Measurements from ENCODE around the gene RRP1. TPM values are rescaled to one million over a fixed set of nuclear protein-coding genes. Genes with fewer than 3 reads are reported as not detected.

Gene RRP1
- total RNA-seq, 1 experiment from 2014 or later: 53.9 TPM

DNA sequence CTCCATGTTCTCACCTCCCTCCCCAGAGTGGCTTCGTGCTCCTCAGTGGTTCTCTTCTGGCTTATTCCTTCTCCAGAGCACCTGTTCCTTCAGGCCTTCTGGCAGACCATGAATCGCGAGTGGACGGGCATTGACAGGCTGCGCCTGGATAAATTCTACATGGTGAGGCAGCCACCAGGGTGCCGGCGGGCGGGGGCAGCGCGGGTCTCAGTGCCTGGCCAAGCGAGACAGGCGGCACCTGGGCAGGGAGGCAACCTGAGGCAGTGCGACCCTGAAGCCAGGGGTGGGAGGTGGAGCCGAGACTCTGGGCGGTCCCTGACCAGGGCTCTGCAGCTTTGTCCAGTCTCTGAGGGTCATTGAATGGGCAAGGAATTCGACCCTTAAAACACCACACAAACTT lies 3.9 kb downstream of the RRP1 start:
- ChIA-PET CTCF (no interaction called here), RAD21 (ENCODE audit: low non-redundant PET in 1 of 2, low total read pairs in 2 of 2, uncharacterized antibody in 2 of 2, unreplicated experiment in 2 of 2) (no interaction called here), POLR2A (no interaction called here)
- H4K20me1 ChIP-seq (ENCODE audit: insufficient read depth): no peaks in the 10 kb centered on the region; the same call in 1 of the 2 replicates
- no peak for DNase-seq (ENCODE audit: low read depth, low spot score)
- no TSS peak for BruUV-seq (replicated peaks)
- H3K9ac ChIP-seq (ENCODE audit: low read length): no peak overlapping the region
- no peak for ATAC-seq
- H3K4me1 ChIP-seq (ENCODE audit: control insufficient read depth in 1 of 2, insufficient read depth in 2 of 2, low read length in 2 of 2): peaks cover 4 to 16% of the 10 kb centered on the region in 2 experiments; a peak in 3 of 4 replicates
- H3K9me2 ChIP-seq (ENCODE audit: insufficient read depth): no peaks in the 10 kb centered on the region
- H3K27ac ChIP-seq (ENCODE audit: low read depth, low read length): no peak overlapping the region
- peaks cover 79% of the 10 kb centered on the region for H3K79me2 ChIP-seq (ENCODE audit: insufficient read depth, low read length)
- no peak overlapping the region for H3K4me3 ChIP-seq (replicated peaks in 1 of 2; ENCODE audit: low read depth in 1 of 2, low read length in 2 of 2)
- no peaks in the 10 kb centered on the region for H3K9me3 ChIP-seq (ENCODE audit: control insufficient read depth in 1 of 2, insufficient read depth in 1 of 2, low read depth in 1 of 2, low read length in 2 of 2)
- H3K36me3 ChIP-seq (ENCODE audit: control insufficient read depth in 1 of 2, insufficient read depth in 2 of 2, low read length in 2 of 2): peaks cover 56 to 72% of the 10 kb centered on the region in 2 experiments
- intact Hi-C loops (cut with micrococcal nuclease): no loop called here
- no peak overlapping the region for H2AFZ ChIP-seq (ENCODE audit: low read depth, low read length, poor library complexity, severe bottlenecking)
- H3K27me3 ChIP-seq (ENCODE audit: insufficient read depth, low read length): no peaks in the 10 kb centered on the region
- TF ChIP-seq ZFX (IDR thresholded peaks at IDR 0.05) (no peak), SRF (IDR thresholded peaks at IDR 0.05; ENCODE audit: low read depth) (no peak), EZH2 (IDR thresholded peaks at IDR 0.05) (no peak), FOSL1 (IDR thresholded peaks at IDR 0.05; ENCODE audit: low read depth) (no peak), POLR2A (IDR thresholded peaks at IDR 0.05; ENCODE audit: borderline replicate concordance, extremely low read depth, insufficient read depth, insufficient read length) (no peak), TCF7L2 (IDR thresholded peaks at IDR 0.05; ENCODE audit: borderline replicate concordance, extremely low read depth, insufficient read depth, insufficient read length) (no peak), ELF1 (IDR thresholded peaks at IDR 0.05; ENCODE audit: borderline replicate concordance, low read depth) (no peak), ZBTB33 (IDR thresholded peaks at IDR 0.05; ENCODE audit: extremely low read depth, insufficient replicate concordance, low read length) (no peak)
- TF ChIP-seq, protein P1, sequence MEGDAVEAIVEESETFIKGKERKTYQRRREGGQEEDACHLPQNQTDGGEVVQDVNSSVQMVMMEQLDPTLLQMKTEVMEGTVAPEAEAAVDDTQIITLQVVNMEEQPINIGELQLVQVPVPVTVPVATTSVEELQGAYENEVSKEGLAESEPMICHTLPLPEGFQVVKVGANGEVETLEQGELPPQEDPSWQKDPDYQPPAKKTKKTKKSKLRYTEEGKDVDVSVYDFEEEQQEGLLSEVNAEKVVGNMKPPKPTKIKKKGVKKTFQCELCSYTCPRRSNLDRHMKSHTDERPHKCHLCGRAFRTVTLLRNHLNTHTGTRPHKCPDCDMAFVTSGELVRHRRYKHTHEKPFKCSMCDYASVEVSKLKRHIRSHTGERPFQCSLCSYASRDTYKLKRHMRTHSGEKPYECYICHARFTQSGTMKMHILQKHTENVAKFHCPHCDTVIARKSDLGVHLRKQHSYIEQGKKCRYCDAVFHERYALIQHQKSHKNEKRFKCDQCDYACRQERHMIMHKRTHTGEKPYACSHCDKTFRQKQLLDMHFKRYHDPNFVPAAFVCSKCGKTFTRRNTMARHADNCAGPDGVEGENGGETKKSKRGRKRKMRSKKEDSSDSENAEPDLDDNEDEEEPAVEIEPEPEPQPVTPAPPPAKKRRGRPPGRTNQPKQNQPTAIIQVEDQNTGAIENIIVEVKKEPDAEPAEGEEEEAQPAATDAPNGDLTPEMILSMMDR (IDR thresholded peaks at IDR 0.05 in 2 of 3, conservative IDR thresholded peaks at IDR 0.05 in 1 of 3; ENCODE audit: borderline replicate concordance in 1 of 3, insufficient read depth in 1 of 3, low read depth in 2 of 3, low read length in 2 of 3): no peak
- no peak overlapping the region for H3K4me2 ChIP-seq (ENCODE audit: low read length)
